ENCODE results near the gene PSKH1. TPM values are rescaled to one million over a fixed set of nuclear protein-coding genes. Genes with fewer than 3 reads are reported as not detected.
A peak's percentile ranks its signal among the peaks of the same experiment; 100 is the strongest.

The PSKH1 gene
- total and polyA plus RNA-seq, 4 donors, result 8.3 to 23.8 (median 13.8) TPM

- TF ChIP-seq JUND (IDR thresholded peaks at IDR 0.05), result no peak
- no peak for TF ChIP-seq RAD21 (IDR thresholded peaks at IDR 0.05)
- TF ChIP-seq ZBTB33 (IDR thresholded peaks at IDR 0.05), result no peak
- TF ChIP-seq HNF4A (conservative IDR thresholded peaks at IDR 0.05), result no peak
- no peak for TF ChIP-seq FOXA1 (IDR thresholded peaks at IDR 0.05)
- TF ChIP-seq YY1 (IDR thresholded peaks at IDR 0.05), result no peak
- TF ChIP-seq SP1 (IDR thresholded peaks at IDR 0.05), result no peak
- no peak for TF ChIP-seq ATF3 (IDR thresholded peaks at IDR 0.05)
- no peak for TF ChIP-seq CTCF (IDR thresholded peaks at IDR 0.05; ENCODE audit: low read depth, low read length, missing input control)
- TF ChIP-seq FOXA2 (IDR thresholded peaks at IDR 0.05), result no peak
- no peak for TF ChIP-seq GABPA (IDR thresholded peaks at IDR 0.05 in 1 of 2, conservative IDR thresholded peaks at IDR 0.05 in 1 of 2)
- no peak for TF ChIP-seq EGR1 (IDR thresholded peaks at IDR 0.05; ENCODE audit: low read depth in 2 of 2)
- H3K27me3 ChIP-seq (ENCODE audit: control insufficient read depth in 4 of 4, insufficient read depth in 4 of 4, low read length in 3 of 4), result no peaks in the 10 kb centered on the region
- H3K36me3 ChIP-seq (ENCODE audit: control insufficient read depth in 4 of 4, insufficient read depth in 3 of 4, low read depth in 1 of 4, low read length in 3 of 4), result peaks cover 0 to 13% (median 3%) of the 10 kb centered on the region in 4 donors
- DNase-seq (ENCODE audit: low spot score), result no peak
- H3K9me3 ChIP-seq (ENCODE audit: control insufficient read depth in 4 of 4, low read length in 3 of 4), result no peaks in the 10 kb centered on the region
- H3K27ac ChIP-seq (ENCODE audit: low read depth in 1 of 2, low read length in 2 of 2), result peak overlapping the region; percentile 27
- H3K9ac ChIP-seq (ENCODE audit: low read depth in 1 of 2, low read length in 2 of 2), result no peak overlapping the region
- WGBS, result 93% methylated on average over 8 of the region's 8 CpGs
- peaks cover 9 to 33% (median 20%) of the 10 kb centered on the region in 4 donors for H3K4me1 ChIP-seq (ENCODE audit: control insufficient read depth in 4 of 4, insufficient read depth in 4 of 4, low read length in 3 of 4)
- no peak overlapping the region for H3K4me3 ChIP-seq (ENCODE audit: low read depth in 1 of 3, low read length in 3 of 3)
Measured at GRCh38 chr16:67962135-67962534, 69.1 kb downstream of the PSKH1 start.

GRCh38 chr16:67963292-67963661 is 70.2 kb downstream of the PSKH1 start:
- no peak overlapping the region for H3K9ac ChIP-seq (ENCODE audit: low read depth in 1 of 2, low read length in 2 of 2)

More at GRCh38 chr16:67963292-67963661, 70.2 kb downstream of the PSKH1 start:
- Histone ChIP-seq H3K4me3 (ENCODE audit: low read depth in 1 of 3, low read length in 3 of 3) (no peak overlapping the region), H3K36me3 (ENCODE audit: control insufficient read depth in 4 of 4, insufficient read depth in 3 of 4, low read depth in 1 of 4, low read length in 3 of 4) (peaks cover 0 to 6% (median 2%) of the 10 kb centered on the region in 4 donors), H3K4me1 (ENCODE audit: control insufficient read depth in 4 of 4, insufficient read depth in 4 of 4, low read length in 3 of 4) (peaks cover 9 to 40% (median 26%) of the 10 kb centered on the region in 4 donors), H3K27me3 (ENCODE audit: control insufficient read depth in 4 of 4, insufficient read depth in 4 of 4, low read length in 3 of 4) (no peaks in the 10 kb centered on the region), H3K27ac (ENCODE audit: low read depth in 1 of 2, low read length in 2 of 2) (no peak overlapping the region), H3K9me3 (ENCODE audit: control insufficient read depth in 4 of 4, low read length in 3 of 4) (no peaks in the 10 kb centered on the region)
- DNase-seq (ENCODE audit: low spot score), result no peak
- WGBS, result 76% methylated on average over 2 of the region's 2 CpGs
- no peak for TF ChIP-seq HNF4A (conservative IDR thresholded peaks at IDR 0.05)
- TF ChIP-seq JUND (IDR thresholded peaks at IDR 0.05), result no peak
- TF ChIP-seq REST (IDR thresholded peaks at IDR 0.05), result no peak
- no peak for TF ChIP-seq SP1 (IDR thresholded peaks at IDR 0.05)
- TF ChIP-seq FOXA2 (IDR thresholded peaks at IDR 0.05), result no peak
- TF ChIP-seq RAD21 (IDR thresholded peaks at IDR 0.05), result no peak
- no peak for TF ChIP-seq TAF1 (conservative IDR thresholded peaks at IDR 0.05)
- TF ChIP-seq FOXA1 (IDR thresholded peaks at IDR 0.05), result no peak

All from liver (tissue), 9 donors.